AG20443 (cell line): Measurements from ENCODE around the gene CDC27.
"Not testable (repeated sequence)": the region's sequence is repeated elsewhere in the genome, so short reads cannot be mapped to it uniquely, and the experiment has no call there.

ENCODE experiments used
- DNase-seq: peaks from one replicate; pipeline ENCODE4 v3.0.0; 2012; ENCODE audit warnings: low spot score, mixed read lengths

The CDC27 gene

DNA sequence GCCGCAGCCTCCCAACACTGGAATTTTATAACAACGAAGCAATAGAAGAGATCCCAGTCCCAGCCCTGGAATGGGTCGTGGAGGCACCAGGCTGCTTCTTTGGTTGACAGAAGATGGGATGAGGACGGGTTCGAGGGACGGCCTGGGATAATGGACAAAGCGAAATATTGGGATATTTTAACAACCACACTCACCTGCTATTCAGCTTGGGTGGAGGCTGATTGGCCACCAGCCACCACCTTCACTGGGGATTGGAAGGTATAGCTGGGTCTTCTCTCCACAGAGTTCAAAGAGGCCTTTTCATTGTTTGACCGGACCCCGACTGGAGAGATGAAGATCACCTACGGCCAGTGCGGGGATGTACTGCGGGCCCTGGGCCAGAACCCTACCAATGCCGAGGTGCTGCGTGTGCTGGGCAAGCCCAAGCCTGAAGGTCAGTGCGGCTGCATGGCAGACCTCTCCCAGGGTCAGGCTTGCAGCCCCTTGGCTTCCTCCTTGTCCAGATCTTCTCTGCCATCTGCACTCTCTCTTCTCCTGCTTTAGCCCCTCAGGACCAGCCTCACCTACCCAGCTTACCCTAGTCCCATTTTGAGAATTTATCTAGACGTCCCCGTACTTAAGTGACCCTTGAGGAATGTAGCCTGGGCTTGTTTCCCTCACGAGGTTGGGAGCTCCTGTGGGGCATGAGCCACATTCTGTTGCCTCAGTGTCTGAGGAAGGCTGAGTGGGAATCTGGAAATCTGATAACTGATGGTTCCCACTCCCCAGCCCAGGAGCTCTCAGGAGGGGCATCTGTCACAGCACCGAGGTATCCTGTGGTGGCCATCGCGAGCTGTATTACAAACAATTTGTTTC, 30.8 kb upstream of the CDC27 start:
- DNase-seq = no peak

DNA sequence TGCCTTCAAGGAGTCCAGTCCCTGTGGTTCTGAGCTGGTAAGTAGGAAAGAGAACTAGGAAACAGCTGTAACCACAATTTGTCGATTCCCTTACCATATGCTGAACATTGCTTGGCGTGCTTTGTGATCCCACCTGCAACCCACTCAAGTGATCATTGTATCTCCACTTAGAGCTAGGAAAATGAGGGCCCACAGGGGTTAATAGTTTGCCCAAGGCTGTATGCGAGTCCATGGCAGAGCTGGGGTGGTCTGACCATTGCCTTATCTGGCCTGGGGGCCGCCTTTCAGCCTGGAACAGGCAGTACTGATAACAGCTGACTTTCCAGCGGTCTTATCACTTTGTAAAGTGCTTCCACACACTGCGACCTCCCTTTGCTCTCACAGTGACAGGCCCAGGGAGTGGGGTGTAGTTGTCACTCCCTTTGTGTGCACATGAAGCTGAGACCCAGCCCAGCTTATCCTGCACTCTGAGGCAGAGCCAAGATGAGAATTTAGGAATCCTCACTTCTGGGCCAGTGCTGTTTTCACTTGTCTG, 29.9 kb upstream of the CDC27 start:
- DNase-seq = no peak

DNA sequence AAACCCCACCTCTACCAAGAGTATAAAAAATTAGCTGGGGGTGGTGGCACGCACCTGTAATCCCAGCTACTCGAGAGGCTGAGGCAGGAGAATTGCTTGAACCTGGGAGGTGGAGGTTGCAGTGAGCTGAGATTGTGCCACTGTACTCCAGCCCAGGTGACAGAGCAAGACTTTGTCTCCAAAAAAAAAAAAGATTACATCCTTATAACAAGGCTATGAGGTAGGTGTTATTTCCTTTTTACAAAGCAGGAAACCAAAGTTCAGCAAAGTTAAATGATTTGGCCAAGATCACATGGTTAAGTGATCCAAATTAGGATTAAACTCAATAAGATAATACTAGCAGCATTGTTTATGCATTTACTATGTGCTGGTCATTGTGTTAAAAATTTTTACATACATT, 28.2 kb upstream of the CDC27 start:
- not testable (repeated sequence) for DNase-seq

DNA sequence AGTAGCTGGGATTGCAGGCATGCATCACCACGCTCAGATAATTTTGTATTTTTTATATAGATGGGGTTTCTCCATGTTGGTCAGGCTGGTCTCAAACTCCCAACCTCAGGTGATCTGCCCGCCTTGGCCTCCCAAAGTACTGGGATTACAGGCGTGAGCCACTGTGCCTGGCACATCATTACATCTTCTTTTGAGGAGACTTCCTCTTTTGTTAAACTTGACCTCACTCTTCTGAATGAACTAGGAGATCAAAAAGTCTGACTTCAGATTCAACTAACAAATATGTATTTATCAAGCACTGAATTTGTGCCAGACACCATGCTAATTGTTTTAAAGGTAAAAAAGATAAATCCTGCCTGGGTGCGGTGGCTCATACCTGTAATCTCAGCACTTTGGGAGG, 27.7 kb upstream of the CDC27 start:
- DNase-seq = not testable (repeated sequence)

DNA sequence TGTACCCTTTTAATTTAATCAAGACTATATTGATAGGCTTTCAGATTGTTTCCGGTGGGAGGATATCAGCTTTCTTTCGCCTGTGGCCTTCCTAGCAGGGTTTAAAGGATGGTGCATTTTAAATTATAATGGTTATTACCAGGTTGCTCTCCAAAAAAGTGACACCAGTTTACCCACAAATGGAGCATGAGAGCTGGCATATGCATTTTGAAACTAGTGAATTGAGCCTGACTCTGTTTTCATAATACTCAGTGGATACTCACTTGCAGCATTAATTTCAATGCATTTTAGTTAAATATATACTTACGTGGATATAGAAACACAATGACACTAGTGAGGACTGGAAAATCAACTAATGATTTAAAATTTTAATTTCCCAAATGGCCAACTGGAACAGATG, 25.8 kb upstream of the CDC27 start:
- DNase-seq = no peak

- DNase-seq = no peak
Measured at GRCh38 chr17:47213540-47213939, 24.4 kb upstream of the CDC27 start.

DNA sequence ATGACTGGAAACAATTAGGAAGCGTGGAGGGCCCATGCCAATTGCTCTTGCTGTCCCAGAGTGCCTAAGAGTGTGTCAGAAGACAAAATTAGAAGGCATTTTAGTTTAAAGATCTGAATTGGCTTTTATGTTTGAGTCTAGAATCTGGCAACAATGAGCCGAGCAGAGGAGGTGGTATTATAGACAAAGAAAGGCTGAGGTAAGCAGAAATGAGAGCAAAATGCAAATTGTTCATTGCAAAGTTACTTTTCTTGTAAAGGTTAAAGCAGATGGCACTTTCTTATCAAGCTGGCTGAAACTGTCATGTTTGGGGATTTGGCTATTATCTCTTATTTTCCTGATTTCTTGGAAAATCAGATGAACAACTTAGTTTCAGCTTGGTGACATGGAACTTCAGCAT, 23.4 kb upstream of the CDC27 start:
- DNase-seq = no peak

GRCh38 chr17:47210779-47211178, 21.7 kb upstream of the CDC27 start:
- no peak for DNase-seq

DNA sequence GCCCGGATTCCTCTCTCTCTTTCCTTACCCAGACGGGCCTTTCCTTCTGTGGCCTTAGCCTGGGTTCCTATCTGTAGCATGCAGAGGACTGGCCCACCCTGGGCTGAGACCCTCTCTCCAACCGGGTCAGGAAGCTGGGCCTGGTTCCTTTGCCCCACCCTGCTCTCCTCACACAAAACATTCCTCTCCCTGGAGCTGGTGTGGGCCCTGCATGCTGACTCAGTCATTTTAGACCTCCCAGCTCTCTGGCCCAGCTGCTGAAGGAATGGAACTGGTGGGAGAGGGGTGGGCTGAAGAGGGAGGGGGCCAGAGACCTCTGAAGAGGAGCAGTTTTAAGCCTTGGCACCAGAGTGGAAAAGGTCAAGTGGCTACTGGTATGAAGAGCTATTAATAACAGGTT, 21.0 kb upstream of the CDC27 start:
- no peak for DNase-seq

- DNase-seq = no peak
Measured at GRCh38 chr17:47209499-47209898, 20.4 kb upstream of the CDC27 start.

DNA sequence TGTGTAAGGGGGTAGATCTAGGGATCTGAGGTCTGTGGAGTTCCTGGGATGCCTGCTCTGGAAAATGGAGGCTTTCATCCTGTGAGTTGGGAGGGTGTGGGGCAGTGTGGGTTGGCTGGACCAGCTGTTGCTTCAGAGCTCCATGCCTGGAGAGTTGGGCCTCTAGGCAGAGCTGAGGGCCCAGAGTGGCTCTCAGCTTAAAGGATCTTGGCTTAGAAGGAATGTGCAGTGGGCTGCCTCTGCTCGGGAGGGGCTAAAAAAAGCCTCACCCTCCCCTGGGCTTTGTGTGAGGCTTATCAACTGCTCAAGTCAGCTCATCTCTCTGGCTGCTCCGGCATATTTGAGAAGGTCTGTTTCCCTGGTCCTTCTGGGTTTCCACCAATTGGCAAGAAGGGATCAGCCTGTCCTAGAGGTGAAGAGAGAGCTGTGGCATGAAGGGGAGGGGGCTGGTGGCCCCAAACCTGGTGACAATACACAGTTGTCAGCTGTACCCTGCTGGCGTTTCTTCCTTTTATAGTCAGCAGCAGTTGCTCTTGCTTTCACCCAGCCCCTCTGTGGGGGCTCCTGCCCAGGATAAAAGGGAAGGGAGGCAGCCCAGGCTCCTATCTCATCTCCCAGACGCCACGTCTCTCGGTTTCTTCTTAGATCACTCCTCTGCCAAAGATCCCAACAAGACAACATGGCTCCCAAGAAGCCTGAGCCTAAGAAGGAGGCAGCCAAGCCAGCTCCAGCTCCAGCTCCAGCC, 19.8 kb upstream of the CDC27 start, which contains the start of gene MYL4:
TSS of gene MYL4 (plus strand) at position 605 of the 745 bp plus-strand sequence. CDS start at position 680, 75 bp downstream.
- DNase-seq = no peak

- no peak for DNase-seq
Measured at GRCh38 chr17:47207143-47208067, 18.3 kb upstream of the CDC27 start.

GRCh38 chr17:47205419-47205963, 16.4 kb upstream of the CDC27 start:
- DNase-seq = peak; percentile 84

GRCh38 chr17:47204722-47205418, 15.8 kb upstream of the CDC27 start:
- DNase-seq = peak; percentile 55

DNA sequence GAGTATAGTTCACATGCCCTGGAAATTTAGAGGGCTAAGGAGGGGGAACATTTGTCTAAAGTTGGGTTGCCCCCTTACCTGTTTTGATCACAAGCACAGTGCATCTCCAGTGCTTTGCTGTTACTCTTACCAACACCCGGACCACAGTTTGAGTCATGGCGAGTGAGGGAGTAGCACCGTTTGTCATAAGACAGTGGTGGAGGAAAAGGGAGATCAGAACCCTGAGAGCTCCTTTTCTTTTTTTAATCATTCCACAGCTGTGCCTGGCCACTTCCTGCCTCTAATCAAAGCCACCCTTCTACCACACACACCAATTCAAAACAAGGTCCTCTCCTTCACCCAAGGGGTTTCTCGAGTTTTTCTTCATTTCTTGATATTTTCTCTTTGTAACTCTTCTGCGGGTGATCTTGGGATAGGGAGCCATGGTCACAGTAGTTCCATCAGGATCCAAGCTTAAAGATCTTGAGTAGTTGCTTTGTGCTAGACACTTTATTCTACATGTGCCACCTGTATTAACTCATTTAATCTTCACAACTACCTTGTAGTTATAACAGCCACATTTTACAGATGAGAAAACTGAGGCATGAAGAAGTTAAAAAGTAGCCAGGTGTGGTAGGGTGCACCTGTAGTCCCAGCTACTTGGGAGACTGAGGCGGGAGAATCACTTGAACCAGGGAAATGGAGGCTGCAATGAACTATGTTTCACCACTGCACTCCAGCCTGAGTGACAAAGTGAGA, 15.1 kb upstream of the CDC27 start:
- peak; percentile 45 for DNase-seq

- DNase-seq = no peak
Measured at GRCh38 chr17:47201166-47201565, 12.1 kb upstream of the CDC27 start.

DNA sequence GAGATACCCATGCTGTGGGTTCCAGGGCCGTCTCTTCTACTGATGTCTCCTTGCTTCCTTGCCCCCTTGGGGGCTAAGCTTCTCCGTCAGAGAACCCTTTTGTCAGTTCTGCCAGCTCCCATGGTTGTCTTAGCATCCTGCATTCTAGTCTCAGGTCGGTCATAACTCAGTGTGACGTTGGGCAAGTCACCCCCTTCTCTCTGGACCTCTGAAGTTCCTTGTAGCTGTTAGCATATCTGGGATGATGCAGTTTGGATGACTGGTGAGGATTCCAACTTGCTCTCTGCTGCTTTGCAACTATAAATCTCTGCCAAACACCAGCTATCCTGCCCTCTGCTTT, 11.2 kb upstream of the CDC27 start:
- DNase-seq = no peak

- DNase-seq = no peak
Measured at GRCh38 chr17:47199627-47200324, 10.7 kb upstream of the CDC27 start.

DNA sequence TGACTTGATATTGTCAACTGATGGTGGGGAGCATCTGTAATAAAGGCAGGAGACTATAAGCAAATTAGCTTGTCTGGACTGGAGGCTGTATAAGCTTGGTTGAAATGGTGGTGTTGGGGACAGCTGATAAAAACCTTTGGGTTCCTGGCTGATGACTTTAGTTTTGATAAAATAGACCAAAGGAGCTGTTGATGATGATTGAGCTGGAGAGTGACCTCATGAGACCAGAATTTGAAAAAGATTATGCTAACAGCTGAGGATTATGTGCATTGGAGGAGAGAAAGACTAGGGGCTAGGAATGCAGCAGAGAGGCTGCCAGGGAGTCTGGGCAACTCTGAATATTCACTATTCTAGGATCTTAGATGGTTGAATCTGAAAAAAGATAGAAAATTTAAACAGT, 8.7 kb upstream of the CDC27 start:
- no peak for DNase-seq
